SK-N-DZ (cell line): ENCODE results near the gene LCNL1.

Experiments used
- DNase-seq: peaks from one replicate; pipeline ENCODE4 v3.0.0-alpha.2; 2015; ENCODE audit warnings: low spot score

The LCNL1 gene

DNA sequence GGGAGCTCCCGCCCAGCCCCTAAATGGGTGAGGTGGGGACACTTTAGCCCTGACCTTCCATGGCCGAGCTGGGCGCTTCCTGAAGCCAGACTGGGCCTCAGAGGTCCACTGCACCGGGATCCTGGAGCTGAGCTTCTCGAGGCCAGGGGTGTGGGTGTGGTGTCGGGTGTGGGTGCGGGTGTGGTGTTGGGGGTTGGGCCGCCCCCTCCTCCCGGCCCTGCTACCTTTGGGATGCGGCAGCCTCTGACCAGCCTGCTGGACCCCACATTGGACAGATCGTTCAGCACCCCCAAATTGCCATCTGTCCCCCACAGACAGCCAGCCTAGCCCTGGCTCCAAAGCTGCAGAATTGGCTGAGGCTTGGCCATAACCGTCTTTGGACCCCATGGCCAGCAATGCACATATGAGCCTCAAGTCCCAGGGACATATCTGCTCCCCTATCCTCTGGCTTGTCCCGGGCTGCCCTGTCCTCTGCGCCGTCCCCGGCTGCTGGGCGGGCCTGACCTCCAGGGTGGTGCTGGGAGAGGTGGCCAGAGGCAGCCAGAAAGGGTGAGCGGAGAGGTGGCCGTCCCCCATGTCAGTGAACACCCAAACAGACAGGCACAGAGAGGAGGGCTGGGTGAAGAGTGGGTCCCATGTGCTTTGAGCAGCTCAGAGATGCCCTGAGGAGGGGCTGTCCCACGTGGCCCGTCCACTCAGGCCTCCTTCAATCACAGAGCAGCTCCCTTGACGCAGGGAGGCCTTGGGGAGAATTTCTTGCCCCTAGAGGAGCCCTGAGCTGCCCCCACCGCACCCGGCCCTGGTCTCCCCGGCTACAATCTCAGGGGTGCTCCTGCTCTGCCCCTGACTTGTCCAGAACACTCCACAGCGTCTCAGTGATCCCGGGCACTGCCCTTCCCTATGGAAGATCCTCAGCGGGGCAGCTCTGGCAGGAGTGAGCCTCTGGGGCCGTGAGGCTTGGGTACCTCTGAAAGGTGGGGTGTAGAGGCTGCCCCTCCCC lies 8.9 kb upstream of the LCNL1 start:
- DNase-seq, result no peak

DNA sequence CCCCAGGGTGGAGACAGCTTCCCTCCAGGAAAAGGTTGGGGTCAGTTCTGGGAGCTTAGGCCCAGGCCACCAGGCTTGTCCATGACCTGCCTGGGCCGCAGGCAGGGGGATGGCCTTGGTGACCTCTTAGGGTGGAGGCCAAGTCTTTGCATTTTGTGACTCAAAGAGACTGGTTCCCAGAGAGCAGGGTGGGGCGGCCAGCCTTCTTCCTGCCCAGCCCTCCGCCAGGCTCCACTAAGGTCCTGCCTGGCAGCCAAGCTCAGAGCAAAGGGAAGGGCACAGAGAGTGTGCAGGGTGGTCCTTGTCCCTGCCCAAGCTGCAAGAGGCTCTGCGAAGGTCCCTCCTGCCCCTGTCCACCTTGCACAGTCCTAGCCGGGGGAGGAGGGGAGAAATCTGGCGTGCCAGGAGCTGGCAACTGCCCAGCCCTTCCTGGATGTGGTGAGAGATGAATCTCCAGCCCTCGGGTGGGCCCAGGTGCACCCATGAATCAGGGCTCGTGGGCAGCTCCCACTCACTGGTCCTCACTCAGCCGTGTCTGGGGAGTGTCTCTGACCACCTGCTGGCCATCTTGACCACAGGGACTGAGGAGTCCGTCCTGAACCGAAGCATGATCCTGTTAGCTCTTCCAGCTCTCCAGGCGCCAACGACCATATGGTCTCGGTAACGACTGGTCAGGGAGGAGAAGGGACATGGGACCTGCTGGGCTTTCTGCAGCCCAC lies 7.8 kb upstream of the LCNL1 start:
- no peak for DNase-seq

DNA sequence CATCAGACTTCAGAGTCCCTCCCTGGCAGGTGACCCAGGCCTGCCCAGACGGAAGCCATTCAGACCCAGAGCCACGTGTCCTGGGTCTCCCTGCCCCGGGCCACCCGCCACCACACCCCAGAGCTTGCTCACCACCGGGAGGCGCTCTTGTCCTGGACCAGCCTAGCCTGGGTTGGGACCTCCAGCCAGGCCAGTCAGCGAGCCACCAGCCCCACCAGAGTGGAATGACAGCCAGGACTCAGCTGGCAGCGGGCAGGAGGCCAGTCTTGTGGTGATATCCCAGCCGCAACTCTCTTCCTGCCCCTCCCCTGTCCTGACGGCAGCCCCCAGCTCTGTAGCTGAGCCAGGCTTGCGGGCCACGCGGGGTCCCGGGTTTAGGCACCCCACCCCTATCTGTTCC lies 7.1 kb upstream of the LCNL1 start:
- DNase-seq, result no peak

DNA sequence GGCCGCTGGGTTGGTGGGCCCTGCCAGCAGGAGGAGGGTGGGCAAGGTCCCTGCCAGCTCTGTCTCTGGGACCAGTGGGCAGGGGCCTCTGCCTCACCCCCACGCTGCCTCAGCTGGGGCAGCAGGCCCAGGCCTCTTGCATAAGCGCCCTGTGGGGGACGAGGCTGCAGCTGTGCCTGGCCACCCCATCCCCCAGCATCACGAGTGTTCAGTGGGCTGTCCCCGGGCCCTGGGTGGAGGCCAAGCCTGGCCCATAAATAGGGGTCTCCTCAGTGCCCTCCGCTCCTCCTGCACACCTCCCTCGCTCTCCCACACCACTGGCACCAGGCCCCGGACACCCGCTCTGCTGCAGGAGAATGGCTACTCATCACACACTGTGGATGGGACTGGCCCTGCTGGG lies 5.6 kb upstream of the LCNL1 start, which contains the start of gene PTGDS:
TSS of gene PTGDS (plus strand) at position 282 of the 400 bp plus-strand sequence. CDS start at position 357, 75 bp downstream.
- DNase-seq, result no peak

DNA sequence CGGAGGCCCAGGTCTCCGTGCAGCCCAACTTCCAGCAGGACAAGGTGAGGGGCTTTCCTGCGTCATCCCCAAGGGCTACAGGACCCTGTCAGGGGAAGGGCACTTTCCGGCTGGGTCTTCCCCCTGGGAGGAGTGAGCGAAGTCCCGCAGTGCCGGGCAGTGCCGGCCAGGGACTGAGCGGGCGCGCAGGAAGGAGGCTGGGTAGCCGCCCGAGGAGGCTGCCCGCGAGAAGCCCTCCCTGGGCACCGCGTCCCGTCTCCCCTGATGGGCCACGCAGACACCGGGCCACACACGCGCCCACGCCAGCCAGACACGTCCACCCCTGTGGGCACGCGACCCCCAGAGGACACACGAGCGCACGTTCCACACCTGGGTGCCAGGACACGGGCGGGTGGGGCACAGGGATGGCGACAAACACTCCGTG lies 5.1 kb upstream of the LCNL1 start:
- no peak for DNase-seq

DNA sequence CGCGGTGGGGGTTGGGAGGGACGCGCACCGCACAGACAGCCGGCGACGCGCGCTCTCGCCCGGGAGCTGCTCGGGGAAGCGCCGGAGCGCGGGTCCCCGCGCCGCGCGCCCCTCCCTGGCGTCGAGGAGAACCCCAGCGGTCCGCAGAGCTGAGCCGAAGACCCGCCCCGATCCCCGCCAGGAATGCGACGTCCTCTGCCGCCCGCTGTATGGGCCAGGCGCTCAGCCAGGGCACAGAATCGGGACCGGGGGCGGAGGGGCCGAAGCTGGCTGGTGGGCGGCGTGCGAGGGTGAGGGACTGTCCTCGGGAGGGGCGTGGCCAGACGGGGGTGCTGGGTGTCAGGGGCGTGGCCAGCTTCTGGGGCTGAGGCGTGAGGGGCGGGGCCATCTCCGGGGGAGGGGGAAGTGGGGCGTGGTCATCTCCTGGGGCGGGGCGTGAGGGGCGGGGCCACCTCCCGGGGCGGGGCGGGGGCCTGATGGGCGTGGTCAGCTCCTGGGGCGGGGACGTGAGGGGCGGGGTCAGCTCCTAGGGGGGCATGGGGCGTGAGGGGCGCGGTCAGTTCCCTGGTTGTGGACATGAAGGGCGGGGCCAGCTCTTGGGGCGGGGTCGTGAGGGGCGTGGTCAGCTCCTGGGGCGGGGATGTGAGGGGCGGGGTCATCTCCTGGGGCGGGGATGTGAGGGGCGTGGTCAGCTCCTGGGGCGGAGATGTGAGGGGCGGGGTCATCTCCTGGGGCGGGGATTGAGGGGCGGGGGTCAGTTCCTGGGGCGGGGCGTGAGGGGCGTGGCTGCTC lies 4.5 kb upstream of the LCNL1 start:
- DNase-seq, result no peak

DNA sequence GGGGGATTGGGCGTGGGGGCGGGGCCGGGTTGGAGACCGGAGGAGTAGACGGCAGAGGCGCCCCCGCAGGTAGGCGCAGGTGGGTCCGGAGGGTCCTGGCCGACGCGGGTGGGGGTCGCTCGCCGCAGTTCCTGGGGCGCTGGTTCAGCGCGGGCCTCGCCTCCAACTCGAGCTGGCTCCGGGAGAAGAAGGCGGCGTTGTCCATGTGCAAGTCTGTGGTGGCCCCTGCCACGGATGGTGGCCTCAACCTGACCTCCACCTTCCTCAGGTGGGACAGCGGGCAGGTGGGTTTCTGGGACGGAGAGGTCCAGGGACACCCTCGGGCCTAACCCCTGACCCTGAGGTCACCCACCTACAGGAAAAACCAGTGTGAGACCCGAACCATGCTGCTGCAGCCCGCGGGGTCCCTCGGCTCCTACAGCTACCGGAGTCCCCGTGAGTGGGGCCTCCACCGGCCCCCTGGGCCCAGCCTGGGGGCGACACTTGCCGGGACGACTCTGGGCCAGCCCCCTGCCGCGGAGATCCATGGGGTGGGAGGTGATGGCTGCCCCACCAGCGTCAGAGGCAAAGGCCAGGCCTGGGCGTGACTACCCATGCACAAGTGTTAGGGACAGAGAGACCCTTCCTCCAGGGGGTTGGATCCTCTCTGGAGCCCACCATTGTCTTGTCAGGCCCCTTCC lies 3.8 kb upstream of the LCNL1 start:
- no peak for DNase-seq

DNA sequence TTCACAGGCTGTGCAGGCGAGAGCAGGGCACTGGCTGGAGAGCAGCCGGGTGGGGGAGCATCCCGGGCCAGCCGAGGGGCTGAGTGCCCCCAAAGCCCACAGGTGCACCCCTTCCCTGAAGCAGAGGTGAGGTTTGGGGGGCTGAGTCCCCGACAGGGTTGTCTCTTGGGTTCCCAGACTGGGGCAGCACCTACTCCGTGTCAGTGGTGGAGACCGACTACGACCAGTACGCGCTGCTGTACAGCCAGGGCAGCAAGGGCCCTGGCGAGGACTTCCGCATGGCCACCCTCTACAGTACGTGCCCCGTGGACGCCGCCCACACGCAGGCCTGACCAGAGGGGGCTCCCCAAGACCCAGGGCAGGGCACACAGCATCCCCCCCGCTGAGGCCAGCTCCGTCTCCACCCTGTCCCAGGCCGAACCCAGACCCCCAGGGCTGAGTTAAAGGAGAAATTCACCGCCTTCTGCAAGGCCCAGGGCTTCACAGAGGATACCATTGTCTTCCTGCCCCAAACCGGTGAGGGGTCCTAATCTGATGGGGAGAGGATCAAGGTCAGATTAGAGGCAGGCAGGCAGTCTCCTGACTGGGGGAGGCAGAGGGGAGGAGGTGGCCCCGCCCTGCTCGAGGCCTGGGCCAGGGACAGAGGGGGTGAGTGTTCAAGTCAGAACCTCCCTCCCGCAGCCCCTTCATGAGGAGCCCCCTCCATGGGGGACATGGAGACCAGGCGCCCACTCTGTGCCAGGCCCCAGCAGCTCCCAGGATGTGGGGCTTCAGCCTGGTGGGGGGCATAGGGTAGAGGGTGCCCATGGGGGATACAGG lies 2.8 kb upstream of the LCNL1 start:
- DNase-seq, result no peak

DNA sequence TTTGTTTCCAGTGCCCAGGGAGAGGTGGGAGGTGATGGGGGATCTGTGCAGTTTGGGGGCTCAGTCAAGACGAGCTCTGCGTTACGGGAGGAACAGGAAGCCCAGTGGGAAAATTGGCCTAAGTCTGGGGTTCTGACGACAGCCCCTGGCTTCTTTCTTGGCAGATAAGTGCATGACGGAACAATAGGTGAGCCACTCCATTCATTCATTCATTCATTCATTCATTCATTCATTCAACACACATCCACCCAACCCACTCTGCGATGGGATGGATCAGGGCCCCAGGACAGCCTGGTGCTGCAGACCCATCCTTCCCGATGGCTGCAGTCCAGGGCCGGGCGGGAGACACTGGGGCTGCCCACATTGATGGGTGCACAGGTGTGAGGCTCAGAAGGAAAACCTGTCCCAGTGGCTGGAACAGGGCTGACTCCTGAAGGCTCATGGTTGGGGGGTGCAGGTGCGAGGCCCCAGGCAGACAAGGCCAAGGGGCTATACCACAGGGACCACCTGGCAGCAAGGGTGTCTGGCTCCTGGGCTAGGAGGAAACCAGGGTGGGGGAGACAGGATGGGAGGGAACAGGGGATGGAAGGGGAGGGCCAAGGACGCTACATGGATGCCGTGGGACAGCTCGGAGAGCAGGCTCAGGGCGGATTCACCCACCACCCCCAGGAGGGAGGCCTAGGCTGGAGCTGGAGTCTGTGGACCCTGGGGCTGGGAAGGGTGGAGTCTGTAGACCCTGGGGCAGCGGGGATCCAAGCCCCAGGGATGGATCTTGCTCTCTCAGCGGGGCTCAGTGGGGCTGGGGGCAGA lies 1.9 kb upstream of the LCNL1 start:
- no peak for DNase-seq

DNA sequence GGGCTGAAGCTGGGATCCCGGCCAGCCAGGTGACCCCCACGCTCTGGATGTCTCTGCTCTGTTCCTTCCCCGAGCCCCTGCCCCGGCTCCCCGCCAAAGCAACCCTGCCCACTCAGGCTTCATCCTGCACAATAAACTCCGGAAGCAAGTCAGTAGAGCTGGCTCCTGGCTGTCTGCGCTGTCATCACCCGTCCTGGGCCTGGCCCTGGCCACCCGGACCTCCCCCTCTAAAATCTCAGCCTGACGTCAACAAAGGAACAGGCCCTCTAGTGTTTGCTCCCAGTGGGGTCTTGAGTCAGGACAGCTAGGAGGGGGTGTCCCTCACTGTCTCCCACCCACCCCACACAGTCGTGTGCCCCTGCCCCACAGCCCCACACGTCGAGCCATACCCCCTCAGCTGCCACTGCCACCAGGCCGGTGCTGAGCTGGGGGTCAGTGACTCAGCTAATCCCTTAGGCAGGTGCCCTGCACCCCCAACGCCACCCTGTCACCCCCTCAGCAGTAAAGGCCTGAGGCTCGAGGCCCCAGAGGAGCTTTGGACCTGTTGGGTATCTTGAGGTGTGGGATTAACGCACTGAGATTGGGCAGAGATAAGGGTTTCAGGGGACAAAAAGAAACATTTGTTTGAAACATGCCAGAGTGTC lies 1.1 kb upstream of the LCNL1 start:
- no peak for DNase-seq

DNA sequence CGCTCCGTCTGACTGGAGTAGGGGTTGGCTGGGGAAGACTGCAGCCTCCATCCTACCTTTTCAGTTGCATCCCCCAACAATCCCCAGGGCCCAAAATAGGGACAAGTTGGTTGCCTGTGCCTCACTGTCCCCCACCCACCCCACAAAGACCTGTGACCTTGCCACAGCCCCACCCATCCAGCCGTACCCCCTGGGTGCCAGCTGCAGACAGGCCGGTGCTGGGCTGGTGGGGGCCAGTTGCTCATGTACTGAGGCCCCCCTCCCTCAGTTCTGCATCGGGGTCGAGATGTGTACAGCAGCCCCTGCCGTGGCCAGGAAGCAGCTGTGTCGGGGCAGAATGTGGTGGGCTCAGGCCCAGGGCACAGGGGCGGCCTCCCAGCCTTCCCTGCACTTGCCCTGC lies 374 bp downstream of the LCNL1 start:
- DNase-seq, result no peak

DNA sequence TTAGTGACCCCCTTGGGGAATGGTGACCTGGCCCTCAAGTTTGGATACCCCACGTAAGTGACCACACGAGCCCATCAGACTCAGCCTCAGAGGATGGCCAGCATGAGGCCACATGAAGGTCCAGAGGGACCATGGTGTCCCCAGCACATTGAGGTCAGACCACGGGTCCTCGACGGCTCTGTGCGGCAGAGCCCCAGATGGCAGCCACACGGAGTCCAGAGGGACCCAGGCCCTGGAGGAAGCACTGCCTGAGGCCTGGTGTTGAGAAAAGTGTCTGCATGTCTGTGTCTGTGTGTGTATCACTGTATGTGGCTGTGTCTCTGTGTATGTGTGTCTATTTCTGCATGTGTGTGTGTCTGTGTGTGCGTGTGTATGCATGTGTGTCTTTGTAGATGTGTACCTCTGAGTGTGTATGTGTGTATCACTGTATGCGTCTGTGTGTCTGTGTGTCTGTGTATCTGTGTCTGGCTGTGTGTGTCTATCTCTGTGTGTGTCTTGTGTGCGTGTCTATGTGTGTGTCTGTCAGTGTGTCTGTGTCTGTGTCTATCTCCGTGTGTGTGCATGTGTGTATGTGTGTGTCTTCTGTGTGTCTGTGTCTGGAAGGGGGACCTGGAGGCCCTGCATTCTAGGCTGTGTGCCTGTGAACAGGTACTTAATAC lies 992 bp downstream of the LCNL1 start:
- DNase-seq, result no peak

DNA sequence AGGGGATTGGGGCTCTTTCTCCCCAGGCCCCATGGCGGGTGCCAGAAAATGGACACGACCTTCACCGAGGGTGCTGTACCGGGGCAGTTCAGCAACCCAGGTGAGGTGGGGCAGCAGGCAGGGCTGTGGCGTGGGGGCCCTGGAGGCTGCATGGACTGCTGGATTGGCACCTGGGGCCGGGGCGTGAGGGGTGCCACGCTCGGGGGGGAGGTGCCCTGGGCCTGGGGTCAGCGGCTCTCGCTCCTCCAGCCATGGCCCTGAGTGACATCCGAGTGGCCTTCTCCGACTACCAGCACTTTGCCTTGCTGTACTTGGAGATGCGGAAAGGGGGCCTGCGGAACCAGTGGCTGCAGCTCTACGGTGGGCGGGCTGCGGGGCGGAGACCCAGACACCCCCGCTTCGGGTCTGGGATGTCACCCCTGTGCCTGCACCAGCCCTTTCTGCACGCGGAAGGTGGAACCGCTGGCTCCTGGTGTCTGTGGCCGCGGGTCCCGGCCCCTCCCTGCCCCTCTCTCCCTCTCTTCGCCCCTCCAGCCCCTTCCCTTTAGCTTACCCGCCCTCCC lies 1.8 kb downstream of the LCNL1 start:
- no peak for DNase-seq

DNA sequence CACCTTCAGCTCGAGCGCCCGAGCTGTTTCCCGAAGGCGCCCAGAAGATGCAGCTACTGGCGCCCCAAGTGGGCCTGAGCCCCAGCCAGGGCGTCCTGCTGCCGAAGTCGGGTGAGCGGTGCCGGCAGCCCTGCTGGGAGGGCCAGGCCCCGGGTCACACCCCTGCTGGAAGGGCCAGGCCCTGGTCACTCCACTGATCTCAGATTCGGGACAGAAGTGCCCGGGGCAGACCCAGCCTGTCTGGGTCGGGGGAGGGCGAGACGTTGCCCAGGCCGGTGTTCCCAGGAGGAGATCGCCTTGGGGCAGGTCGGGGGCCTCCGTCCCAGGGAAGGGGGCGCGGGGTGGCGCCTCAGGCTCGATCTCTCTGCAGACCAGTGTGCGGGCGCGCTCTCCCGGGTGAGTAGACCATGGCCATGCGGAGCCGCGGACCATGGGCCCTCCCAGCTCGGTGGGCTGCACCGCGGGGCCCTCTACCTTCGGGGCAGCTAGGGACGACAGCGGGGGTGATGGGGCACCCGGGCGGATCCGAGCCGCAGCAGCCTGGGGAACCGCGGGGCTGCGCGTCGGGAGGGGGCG lies 2.3 kb downstream of the LCNL1 start:
- no peak for DNase-seq

DNA sequence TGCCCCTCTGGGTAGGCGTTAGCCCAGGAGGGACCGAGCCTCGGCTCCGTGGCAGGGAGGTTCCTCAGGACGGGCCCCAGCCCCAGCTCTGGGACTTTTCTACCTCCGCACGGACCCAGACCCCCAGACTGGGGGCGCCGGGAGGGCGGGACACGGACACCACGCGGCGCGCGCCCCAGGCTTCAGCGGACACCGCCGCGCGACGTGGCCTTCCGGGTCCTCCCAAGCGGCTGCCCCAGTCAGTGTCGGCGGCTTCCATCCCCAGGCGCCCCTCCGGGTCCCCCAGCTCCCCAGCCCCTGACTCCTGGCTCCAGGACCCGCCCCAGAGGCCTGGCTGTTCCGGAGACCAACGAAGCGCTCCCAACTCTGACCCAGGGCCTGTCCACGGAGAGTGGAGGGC lies 3.1 kb downstream of the LCNL1 start:
- DNase-seq, result no peak

DNA sequence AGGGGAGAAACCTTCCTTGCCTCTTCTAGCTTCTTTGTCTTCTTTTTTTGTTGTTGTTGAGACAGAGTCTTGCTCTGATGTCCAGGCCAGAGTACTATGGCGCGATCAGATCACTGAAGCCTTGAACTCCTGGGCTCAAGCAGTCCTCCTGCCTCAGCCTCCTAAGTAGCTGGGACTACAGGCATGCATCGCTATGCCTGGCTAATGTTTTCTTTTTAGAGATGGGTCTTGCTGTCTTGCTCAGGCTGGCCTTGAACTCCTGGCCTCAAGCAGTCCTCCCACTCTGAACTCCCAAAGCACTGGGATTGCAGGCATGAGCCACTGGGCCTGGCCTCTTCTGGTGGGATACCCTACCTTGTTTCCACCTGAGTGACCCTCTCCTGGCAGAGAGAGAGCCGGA lies 6.1 kb downstream of the LCNL1 start:
- DNase-seq, result no peak

DNA sequence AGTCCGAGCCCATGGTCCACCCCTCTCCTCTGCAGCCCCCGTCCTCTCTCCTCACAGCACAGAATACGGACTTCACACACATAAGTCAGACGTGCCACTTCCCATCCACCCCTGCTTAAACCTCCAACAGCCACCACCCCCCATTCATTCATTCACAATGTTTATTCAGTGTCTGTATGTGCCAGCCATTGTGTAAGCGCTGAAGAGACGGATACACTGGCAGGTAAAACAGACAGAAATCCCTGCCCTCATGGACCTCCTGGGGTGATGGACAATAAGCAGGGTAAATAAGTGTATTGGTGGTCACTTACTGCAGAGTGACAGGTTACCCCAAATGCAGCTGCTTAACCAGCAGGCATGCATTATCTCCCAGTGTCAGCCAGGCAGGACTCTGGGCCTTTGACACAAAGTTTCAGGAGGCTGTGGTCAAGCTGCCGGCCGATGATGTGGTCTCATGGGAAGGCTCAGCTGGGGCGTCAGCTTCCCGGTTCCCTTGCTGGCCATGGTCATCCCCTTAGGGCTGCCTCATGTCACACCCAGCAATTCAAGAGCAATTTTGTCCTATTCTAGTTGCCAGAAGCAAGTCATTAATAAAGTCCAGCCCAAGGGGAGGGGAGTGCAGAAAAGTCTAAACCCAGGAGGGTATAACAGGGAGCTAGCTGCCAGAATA lies 7.6 kb downstream of the LCNL1 start:
- DNase-seq, result no peak
